Measurements from ENCODE around the gene EFNA5. TPM values are rescaled to one million over a fixed set of nuclear protein-coding genes. Genes with fewer than 3 reads are reported as not detected.

EFNA5 gene
- total and polyA plus RNA-seq, 10 of the 15 experiments (the other 5 are each of a cell fraction or from before 2014, with no cell fraction given): 0.19 to 12.6 (median 3.9) TPM

- DNase-seq (ENCODE audit: low read depth, low spot score): no peak
- CTCF ChIA-PET: interaction anchor here (0.9 to 1.3 kb wide), 7 partner anchors 8 to 95 kb away, joined by 3 to 5 read pairs (median 4); no protein-coding TSS in a partner anchor
- no peak overlapping the region for H3K27ac ChIP-seq (ENCODE audit: control insufficient read depth, insufficient read depth)
- in situ Hi-C loops (cut with MboI) (no loop called here), intact Hi-C loops (cut with micrococcal nuclease; ENCODE audit: unreplicated experiment) (loop anchor here (1.0 to 5.0 kb wide), 3 partner anchors 93 to 195 kb away; partner anchors contain the start of gene EFNA5)
- TF ChIP-seq, protein P1, sequence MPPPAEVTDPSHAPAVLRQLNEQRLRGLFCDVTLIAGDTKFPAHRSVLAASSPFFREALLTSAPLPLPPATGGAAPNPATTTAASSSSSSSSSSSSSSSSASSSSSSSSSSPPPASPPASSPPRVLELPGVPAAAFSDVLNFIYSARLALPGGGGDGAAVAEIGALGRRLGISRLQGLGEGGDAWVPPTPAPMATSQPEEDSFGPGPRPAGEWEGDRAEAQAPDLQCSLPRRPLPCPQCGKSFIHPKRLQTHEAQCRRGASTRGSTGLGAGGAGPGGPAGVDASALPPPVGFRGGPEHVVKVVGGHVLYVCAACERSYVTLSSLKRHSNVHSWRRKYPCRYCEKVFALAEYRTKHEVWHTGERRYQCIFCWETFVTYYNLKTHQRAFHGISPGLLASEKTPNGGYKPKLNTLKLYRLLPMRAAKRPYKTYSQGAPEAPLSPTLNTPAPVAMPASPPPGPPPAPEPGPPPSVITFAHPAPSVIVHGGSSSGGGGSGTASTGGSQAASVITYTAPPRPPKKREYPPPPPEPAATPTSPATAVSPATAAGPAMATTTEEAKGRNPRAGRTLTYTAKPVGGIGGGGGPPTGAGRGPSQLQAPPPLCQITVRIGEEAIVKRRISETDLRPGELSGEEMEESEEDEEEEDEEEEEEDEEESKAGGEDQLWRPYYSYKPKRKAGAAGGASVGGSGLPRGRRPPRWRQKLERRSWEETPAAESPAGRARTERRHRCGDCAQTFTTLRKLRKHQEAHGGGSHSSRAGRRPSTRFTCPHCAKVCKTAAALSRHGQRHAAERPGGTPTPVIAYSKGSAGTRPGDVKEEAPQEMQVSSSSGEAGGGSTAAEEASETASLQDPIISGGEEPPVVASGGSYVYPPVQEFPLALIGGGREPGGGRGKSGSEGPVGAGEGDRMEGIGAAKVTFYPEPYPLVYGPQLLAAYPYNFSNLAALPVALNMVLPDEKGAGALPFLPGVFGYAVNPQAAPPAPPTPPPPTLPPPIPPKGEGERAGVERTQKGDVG (CRISPR knock-in tag; IDR thresholded peaks at IDR 0.05): no peak
- TF ChIP-seq TCF3 (IDR thresholded peaks at IDR 0.05; ENCODE audit: borderline replicate concordance, insufficient read depth, low read depth, low read length) (no peak), EGR1 (IDR thresholded peaks at IDR 0.05; ENCODE audit: borderline replicate concordance in 1 of 2, low read depth in 2 of 2, low read length in 2 of 2) (no peak), KDM1A (IDR thresholded peaks at IDR 0.05; ENCODE audit: borderline replicate concordance) (no peak), BRCA1 (IDR thresholded peaks at IDR 0.05; ENCODE audit: low read depth, low read length) (no peak), MXI1 (IDR thresholded peaks at IDR 0.05; ENCODE audit: low read depth, low read length) (no peak), IKZF1 (conservative IDR thresholded peaks at IDR 0.05) (no peak), ATF3 (IDR thresholded peaks at IDR 0.05; ENCODE audit: borderline replicate concordance, extremely low read depth, low read depth, low read length) (no peak), MYB (IDR thresholded peaks at IDR 0.05; ENCODE audit: borderline replicate concordance, low read depth, low read length) (no peak), SMC3 (IDR thresholded peaks at IDR 0.05; ENCODE audit: borderline replicate concordance, low read length) (no peak), PBX3 (IDR thresholded peaks at IDR 0.05; ENCODE audit: insufficient replicate concordance, low read depth, low read length) (no peak), MLLT1 (IDR thresholded peaks at IDR 0.05) (no peak), HSF1 (IDR thresholded peaks at IDR 0.05; ENCODE audit: low read depth, low read length) (no peak), CEBPB (IDR thresholded peaks at IDR 0.05; ENCODE audit: borderline replicate concordance in 1 of 2, low read depth in 2 of 2, low read length in 2 of 2) (no peak), NFYB (IDR thresholded peaks at IDR 0.05; ENCODE audit: insufficient read depth, low read depth, low read length) (no peak), RBBP5 (conservative IDR thresholded peaks at IDR 0.05) (no peak)
- FAIRE-seq: no peak
- POLR2A ChIA-PET: interaction anchor here (0.7 to 1.5 kb wide), 5 partner anchors 9 to 88 kb away, joined by 3 to 6 read pairs (median 3); no protein-coding TSS in a partner anchor
- ATAC-seq: no peak
- H2AFZ ChIP-seq (ENCODE audit: control insufficient read depth, low read depth, low read length): no peak overlapping the region
- no peaks in the 10 kb centered on the region for H3K9me3 ChIP-seq (replicated peaks; ENCODE audit: control insufficient read depth, insufficient read depth, low read length)
- no peaks in the 10 kb centered on the region for H4K20me1 ChIP-seq (ENCODE audit: control insufficient read depth, insufficient read depth)
- H3K9ac ChIP-seq (ENCODE audit: control insufficient read depth, insufficient read depth, low read length): no peak overlapping the region
- peaks cover 23% of the 10 kb centered on the region for H3K4me1 ChIP-seq (ENCODE audit: control insufficient read depth, insufficient read depth, low read length)
- no peaks in the 10 kb centered on the region; a peak in 1 of 4 replicates for H3K27me3 ChIP-seq (replicated peaks in 1 of 2; ENCODE audit: control insufficient read depth in 2 of 2, insufficient read depth in 2 of 2, low read length in 1 of 2)
- H3K79me2 ChIP-seq (ENCODE audit: control insufficient read depth, insufficient read depth, low read length): peaks cover 2% of the 10 kb centered on the region
- H3K4me2 ChIP-seq (ENCODE audit: control insufficient read depth, insufficient read depth): peak overlapping the region; percentile 0; the same call in 1 of the 2 replicates
- no peak overlapping the region for H3K4me3 ChIP-seq
- RAD21 ChIA-PET (ENCODE audit: unreplicated experiment): interaction anchor here (0.8 to 5.4 kb wide), 15 partner anchors 12 to 190 kb away, joined by 3 to 40 read pairs (median 6); no protein-coding TSS in a partner anchor
- H3K36me3 ChIP-seq (ENCODE audit: control insufficient read depth in 2 of 2, insufficient read depth in 2 of 2, low read length in 1 of 2): no peaks in the 10 kb centered on the region
- no TSS peak for BruUV-seq (replicated peaks)
- SMC1A ChIA-PET (ENCODE audit: uncharacterized antibody, unreplicated experiment): interaction anchor here (1.0 to 4.6 kb wide), 25 partner anchors 8 to 181 kb away, joined by 3 to 53 read pairs (median 5); no protein-coding TSS in a partner anchor
Observed at GRCh38 chr5:107477492-107477891, 193.2 kb downstream of the EFNA5 start.
